AG04449 (cell line): ENCODE results near the gene ADORA2A.
"Not testable (repeated sequence)": the region's sequence is repeated elsewhere in the genome, so short reads cannot be mapped to it uniquely, and the experiment has no call there.

Experiments
- CTCF ChIA-PET: fragments of 350-600 bp; formaldehyde crosslinking; extraction: SDS; loops from one replicate; lab custom pipeline; 2021; ENCODE audit warnings: antibody characterized with exemption; lab: Yijun Ruan, JAX
- POLR2A ChIA-PET: fragments of 400-600, 350-600 bp; formaldehyde crosslinking; extraction: SDS; loops from one replicate; lab custom pipeline; 2020; ENCODE audit warnings: antibody characterized with exemption, inconsistent platforms; lab: Yijun Ruan, JAX
- DNase-seq: peaks from one replicate; pipeline ENCODE4 v3.0.0-alpha.2; 2010; ENCODE audit warnings: low read depth, low spot score
- H3K4me3 ChIP-seq: 2 replicates; pipeline ENCODE4 v1.5.1; 2011; ENCODE audit warnings: low read depth, mild to moderate bottlenecking, control low read depth, low read length
- TF ChIP-seq, protein P1 (sequence below): IDR thresholded peaks from one replicate; pipeline ENCODE4 v1.5.1; 2011; ENCODE audit warnings: mild to moderate bottlenecking, moderate library complexity, low read length, control low read depth, inconsistent platforms; ENCODE audit not compliant: insufficient read depth; ENCODE audit errors: missing control alignments

ADORA2A gene

DNA sequence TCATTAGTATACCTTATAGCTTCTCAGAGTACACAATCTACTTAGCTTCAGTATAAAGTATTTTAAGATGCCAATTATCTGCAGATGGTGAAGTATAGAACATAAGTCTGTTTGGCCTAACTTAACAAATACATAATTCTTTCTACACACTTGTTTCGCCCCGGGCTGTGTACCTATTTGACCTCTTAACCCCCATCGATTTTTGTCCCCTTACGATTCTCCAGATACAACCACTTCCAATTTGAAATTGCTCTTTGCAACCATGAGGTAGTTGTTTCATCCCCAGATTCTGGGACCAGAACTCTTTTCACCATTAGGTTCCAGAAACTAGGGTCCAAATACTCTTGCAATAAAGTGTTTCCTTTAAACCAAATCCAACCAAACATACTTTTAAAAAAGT, 57.8 kb downstream of the ADORA2A start:
- CTCF ChIA-PET = no interaction called here
- TF ChIP-seq, protein P1, sequence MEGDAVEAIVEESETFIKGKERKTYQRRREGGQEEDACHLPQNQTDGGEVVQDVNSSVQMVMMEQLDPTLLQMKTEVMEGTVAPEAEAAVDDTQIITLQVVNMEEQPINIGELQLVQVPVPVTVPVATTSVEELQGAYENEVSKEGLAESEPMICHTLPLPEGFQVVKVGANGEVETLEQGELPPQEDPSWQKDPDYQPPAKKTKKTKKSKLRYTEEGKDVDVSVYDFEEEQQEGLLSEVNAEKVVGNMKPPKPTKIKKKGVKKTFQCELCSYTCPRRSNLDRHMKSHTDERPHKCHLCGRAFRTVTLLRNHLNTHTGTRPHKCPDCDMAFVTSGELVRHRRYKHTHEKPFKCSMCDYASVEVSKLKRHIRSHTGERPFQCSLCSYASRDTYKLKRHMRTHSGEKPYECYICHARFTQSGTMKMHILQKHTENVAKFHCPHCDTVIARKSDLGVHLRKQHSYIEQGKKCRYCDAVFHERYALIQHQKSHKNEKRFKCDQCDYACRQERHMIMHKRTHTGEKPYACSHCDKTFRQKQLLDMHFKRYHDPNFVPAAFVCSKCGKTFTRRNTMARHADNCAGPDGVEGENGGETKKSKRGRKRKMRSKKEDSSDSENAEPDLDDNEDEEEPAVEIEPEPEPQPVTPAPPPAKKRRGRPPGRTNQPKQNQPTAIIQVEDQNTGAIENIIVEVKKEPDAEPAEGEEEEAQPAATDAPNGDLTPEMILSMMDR = no peak
- H3K4me3 ChIP-seq = no peak overlapping the region

DNA sequence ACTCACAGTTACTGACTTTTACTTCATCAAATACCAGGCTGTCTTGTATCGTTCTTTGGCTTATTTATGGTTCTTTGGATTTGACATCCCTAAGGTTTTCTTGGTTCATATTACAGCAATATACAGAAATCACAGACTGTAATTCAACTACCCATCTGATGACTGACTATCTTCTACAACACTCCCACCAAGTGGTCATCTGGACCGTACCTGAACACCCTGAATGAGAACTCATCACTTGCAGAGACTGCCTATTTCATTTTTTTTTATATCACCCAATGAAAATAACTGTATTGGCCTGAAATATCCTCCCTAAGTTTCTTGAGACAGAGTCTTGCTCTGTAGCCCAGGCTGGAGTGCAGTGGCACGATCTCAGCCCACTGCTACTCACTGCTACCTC, 58.2 kb downstream of the ADORA2A start:
- TF ChIP-seq, protein P1 = no peak
- no peak for DNase-seq
- no peak overlapping the region for H3K4me3 ChIP-seq
- CTCF ChIA-PET = interaction anchor here (1.4 to 2.2 kb wide), 3 partner anchors 15 to 61 kb away, joined by 3 to 9 read pairs (median 5); no protein-coding TSS in a partner anchor
- POLR2A ChIA-PET = interaction anchor here (1.3 kb wide), 1 partner anchor 11 kb away, joined by 8 read pairs; no protein-coding TSS in a partner anchor

More for the DNA sequence above, 57.8 kb downstream of the ADORA2A start:
- DNase-seq = no peak
- POLR2A ChIA-PET = no interaction called here

DNA sequence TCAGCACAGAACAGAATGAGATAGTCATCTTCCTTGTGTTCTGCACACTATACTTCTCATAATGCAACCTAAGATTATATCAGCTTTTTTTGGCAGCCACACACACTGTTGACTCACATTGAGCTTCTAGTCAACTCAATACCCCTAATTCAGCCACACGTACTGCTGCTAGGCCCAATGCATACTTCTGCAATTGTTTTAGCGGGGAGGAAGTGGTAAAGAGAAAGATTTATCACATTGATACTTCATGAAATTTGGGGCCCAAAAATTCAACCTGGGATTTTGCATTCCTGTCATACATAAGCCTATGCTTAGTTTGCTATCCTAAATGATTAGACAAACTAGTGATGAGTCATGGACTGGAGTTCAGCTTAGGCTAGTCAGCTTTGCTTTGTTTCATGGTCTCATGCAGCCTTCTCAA, 59.1 kb downstream of the ADORA2A start:
- no peak overlapping the region for H3K4me3 ChIP-seq
- TF ChIP-seq, protein P1 = no peak
- POLR2A ChIA-PET = interaction anchor here (0.6 to 1.3 kb wide), 2 partner anchors 12 to 17 kb away, joined by 3 to 8 read pairs; no protein-coding TSS in a partner anchor
- no peak for DNase-seq
- CTCF ChIA-PET = interaction anchor here (1.2 to 2.2 kb wide), 4 partner anchors 14 to 62 kb away, joined by 3 to 9 read pairs (median 4); no protein-coding TSS in a partner anchor

DNA sequence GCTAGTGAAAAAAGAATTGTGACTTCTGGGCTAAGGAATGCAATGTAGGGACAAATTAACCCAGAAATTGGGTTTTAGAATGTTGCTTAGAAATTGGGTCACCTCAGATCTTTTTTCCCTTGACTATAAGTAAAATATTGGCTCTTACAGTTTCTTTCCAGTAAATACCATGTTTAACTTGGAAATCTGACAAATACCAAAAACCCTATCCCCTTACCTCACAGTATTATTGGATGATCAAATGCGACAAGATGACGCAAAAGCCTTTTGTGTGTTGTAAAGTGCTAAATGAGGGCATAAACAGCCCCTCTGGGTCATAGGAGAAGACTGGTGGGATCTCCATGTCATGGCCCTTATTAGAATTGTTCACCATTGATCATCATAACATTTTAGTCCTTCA, 61.6 kb downstream of the ADORA2A start:
- CTCF ChIA-PET = interaction anchor here (1.4 to 1.9 kb wide), 3 partner anchors 13 to 18 kb away, joined by 3 to 6 read pairs (median 4); no protein-coding TSS in a partner anchor
- POLR2A ChIA-PET = no interaction called here

DNA sequence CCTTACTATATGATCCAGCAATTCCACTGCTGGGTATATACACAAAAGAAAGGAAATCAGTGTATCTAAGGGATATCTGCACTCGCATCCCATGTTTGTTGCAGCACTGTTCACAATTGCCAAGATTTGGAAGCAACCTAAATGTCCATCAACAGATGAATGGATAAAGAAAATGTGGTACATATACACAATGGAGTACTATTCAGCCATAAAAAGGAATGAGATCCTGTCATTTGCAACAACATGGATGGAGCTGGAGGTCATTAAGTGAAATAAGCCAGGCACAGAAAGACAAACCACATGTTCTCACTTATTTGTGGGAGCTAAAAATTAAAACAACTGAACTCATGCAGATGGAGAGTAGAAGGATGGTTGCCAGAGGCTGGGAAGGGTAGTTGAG, 62.0 kb downstream of the ADORA2A start:
- CTCF ChIA-PET = interaction anchor here (1.4 kb wide), 1 partner anchor 17 kb away, joined by 3 read pairs; no protein-coding TSS in a partner anchor
- POLR2A ChIA-PET, H3K4me3 ChIP-seq, DNase-seq: not testable (repeated sequence)

More for the DNA sequence above, 61.6 kb downstream of the ADORA2A start:
- H3K4me3 ChIP-seq = no peak overlapping the region
- TF ChIP-seq, protein P1 = no peak
- DNase-seq = no peak
